ENCODE results near the gene ZNF280B.
"Not testable (repeated sequence)": the region's sequence is repeated elsewhere in the genome, so short reads cannot be mapped to it uniquely, and the experiment has no call there.

ZNF280B gene

GRCh38 chr22:22534604-22535415, 26.3 kb upstream of the ZNF280B start:
- DNase-seq (ENCODE audit: low read depth, low spot score), result no peak

DNA sequence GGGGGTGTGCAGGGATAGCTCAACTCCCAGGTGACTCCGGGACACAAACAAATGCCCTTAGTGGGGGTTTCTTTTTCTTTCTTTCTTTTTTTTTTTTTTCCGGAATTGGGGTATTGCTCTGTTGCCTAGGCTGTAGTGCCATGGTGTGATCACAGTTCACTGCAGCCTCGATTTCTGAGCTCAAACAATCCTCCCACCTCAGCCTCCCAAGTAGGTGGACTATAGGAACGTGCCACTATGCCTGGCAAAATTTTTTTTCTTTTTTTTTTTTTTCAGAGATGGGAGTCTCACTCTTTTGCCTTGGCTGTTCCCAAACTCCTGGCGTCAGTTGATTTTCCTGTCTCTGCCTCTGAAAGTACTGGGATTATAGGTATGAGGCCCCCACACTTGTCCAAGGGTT, 25.3 kb upstream of the ZNF280B start:
- no peak for DNase-seq (ENCODE audit: low read depth, low spot score)

DNA sequence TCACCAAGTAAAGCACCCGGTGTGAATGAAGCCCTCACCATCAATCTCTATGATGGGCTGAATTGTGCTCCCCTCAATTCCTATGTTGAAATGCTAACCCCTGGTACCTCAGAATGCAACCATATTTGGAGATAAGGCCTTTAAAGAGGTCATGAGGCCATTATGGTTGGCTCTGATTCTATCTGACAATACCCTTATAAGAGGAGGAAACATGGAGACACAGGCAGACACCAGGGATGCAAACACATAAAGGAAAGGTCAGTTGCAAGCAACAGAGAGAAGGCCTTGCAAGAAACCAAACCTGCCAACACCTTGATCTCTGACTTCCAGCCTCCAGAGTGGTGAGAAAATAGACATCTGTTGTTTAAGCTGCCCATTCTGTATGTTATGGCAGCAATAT, 24.9 kb upstream of the ZNF280B start:
- no peak for DNase-seq (ENCODE audit: low read depth, low spot score)

- not testable (repeated sequence) for DNase-seq (ENCODE audit: low read depth, low spot score)
Measured at GRCh38 chr22:22532547-22533071, 24.1 kb upstream of the ZNF280B start.

DNA sequence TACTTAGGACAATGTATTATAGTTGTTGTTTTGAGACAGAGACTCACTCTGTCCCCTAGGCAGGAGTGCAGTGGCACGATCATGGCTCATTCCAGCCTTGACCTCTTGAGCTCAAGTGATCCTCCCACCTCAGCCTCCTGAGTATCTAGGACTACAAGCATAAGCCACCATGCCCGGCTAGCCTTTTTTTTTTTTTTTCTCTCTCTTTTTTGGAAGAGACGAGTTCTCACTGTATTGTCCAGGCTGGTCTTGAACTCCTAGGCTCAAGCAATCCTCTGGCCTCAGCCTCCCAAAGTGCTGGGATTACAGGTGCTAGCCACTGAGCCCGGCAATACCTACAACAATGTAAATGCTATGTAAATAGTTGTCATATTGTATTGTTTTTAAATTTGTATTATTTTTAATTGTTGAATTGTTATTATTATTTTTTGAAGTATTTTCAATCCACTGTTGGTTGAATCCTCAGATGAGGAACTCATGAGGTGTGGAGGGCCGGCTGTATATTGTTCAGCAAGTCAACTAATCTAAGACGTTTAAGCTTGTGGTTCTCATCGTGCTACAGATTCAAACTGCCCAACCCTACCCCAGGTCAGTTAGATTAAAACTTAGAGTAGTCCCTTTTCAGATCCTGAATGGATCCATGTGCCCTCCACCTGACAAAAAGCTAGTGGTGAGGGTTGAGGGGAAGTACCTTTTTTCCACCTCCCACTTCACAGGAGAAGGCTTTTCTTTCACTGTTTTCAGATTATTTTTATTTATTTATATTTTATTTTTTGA, 23.4 kb upstream of the ZNF280B start:
- no peak for DNase-seq (ENCODE audit: low read depth, low spot score)

GRCh38 chr22:22528780-22529179, 20.2 kb upstream of the ZNF280B start:
- DNase-seq (ENCODE audit: low read depth, low spot score), result no peak

DNA sequence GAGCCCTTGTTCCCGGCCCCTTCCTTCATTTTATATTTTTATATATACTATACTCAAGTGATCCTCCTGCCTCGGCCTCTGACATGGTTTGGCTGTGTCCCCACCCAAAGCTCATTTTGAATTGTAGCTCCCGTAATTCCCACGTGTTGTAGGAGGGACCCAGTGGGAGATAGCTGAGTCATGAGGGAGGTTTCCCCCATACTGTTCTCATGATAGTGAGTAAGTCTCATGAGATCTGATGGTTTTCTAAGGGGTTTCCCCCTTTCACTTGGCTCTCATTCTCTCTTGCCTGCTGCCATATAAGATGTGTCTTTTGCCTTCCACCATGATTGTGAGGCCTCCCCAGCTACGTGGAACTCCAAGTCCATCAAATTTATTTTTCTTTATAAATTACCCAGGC, 18.8 kb upstream of the ZNF280B start:
- DNase-seq (ENCODE audit: low read depth, low spot score), result no peak

- DNase-seq (ENCODE audit: low read depth, low spot score), result no peak
Measured at GRCh38 chr22:22526125-22526912, 17.8 kb upstream of the ZNF280B start.

GRCh38 chr22:22523494-22523893, 15.0 kb upstream of the ZNF280B start:
- no peak for DNase-seq (ENCODE audit: low read depth, low spot score)

DNA sequence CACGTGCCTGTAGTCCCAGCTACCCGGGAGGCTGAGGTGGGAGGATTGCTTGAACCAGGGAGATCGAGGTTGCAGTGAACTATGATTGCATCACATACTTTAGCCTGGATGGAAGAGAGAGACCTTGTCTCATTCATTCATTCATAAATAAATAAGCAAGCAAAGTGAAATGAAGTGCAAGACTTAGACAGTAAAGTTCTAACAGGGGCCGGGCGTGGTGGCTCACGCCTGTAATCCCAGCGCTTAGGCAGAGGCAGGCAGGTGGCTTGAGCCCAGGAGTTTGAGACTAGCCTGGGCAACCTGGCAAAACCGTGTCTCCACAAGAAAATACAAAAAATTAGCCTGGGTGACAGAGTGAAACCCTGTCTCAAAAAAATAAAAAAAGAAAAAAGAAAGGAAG, 13.1 kb upstream of the ZNF280B start:
- no peak for DNase-seq (ENCODE audit: low read depth, low spot score)

DNA sequence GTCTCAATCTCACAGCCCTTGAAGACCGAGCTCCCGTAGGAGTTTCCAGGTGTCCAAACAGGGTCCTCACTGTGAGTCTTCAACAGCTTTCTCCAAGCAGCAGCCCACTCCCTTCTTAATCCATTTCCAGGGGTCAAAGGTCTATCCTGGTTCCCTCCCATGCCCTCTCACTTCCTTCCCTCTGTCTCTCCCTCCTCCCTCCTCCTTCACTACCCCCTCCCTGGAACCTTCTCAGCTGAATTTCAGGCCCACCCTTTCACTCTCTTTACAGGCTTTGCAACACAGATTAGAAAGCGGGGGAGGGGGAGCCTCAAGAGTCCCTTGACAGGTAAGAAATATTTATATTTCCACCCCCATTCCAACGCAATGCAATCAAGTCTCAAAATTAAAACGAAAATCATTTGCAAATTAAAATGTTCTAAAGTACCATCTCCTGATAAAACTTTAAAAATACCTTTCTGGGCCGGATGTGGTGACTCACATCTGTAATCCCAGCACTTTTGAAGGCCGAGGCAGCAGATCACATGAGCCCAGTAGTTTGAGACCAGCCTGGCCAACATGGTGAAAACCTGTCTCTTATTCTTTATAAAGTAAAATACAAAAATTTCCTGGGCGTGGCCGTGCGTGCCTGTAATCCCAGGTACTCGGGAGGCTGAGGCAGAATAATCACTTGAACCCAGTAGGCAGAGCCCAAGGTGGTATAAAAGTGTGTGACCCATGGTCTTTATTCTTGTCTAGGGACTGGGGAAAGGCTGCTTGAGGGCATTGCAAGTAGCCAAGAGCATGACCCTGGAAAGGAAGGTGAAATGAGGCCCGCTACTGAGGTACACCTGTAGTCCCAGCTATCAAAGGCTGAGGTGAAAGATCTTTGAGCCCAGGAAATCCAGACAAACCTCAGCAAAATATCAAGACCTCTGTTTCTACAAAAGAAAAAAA, 12.4 kb upstream of the ZNF280B start:
- no peak for DNase-seq (ENCODE audit: low read depth, low spot score)

DNA sequence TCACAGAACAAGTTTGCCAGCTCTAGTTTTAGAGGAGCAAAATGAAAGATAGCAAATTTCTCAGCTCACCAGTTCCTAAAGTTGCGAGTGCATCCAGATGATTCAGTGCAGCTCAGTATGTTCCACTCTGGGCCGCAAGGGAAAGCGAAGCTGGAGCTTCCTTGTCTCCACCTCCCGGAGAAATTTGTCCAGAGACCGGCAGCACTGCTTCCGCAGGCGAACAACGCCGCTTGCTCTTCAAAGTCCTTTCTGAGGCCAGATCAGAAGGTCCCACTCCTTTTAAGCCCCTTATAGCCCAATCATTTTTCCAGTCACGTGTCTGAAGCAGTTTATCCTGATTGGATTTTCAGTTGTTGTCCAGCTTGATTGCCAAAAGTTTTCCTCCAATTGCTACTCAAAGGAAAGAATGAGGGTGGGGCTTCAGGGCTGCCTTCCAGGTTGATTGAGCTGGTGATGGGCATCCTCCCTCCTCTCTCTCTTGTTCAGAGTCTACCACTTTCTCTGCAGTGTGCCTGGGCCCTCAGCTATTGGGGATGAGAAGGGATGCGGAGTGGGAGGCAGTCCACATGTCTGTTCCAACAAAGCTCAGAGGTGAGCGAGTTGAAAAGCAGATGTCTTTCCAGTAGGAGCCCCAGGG, 11.6 kb upstream of the ZNF280B start, which contains the start of gene ZNF280A:
TSS of gene ZNF280A (minus strand) at position 251 of the 637 bp plus-strand sequence. CDS start 4,640 bp downstream, outside the sequence.
- DNase-seq (ENCODE audit: low read depth, low spot score), result no peak

DNA sequence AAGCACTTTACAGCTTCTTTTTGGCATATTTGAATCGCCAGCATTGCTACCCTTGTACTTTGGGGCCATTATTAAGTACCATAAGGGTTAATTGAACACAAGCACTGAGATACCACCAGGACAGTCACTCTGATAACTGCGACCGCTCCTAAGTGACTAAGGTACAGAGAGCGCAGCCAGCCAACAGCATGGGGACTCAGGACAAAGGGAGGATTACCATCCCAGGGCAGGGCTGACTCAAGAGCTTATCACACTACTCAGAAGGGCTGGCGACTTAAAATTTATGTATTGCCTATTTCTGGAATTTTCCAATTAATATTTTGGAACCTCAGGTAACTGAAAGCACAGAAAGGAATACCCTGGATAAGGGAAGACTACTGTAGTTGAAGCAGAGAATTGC, 11.0 kb upstream of the ZNF280B start:
- no peak for DNase-seq (ENCODE audit: low read depth, low spot score)

- no peak for DNase-seq (ENCODE audit: low read depth, low spot score)
Measured at GRCh38 chr22:22516992-22517391, 8.4 kb upstream of the ZNF280B start.

DNA sequence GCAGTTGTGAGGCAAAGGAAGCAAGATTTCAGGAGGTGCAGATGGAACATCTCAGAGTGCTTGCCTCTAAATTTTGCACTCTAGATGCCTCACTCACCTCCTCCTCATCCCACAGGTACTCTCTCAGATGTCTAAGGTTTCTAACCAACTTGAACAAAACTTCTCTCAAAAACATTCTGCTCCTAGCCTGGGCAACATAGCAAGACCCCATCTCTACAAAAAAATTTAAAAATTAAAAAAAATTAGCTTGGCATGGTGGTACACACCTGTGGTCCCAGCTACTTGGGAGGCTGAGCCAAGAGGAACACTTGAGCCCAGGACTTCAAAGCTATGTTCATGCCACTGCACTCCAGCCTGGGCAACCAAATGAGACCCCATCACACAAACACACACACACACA, 7.3 kb upstream of the ZNF280B start:
- no peak for DNase-seq (ENCODE audit: low read depth, low spot score)

DNA sequence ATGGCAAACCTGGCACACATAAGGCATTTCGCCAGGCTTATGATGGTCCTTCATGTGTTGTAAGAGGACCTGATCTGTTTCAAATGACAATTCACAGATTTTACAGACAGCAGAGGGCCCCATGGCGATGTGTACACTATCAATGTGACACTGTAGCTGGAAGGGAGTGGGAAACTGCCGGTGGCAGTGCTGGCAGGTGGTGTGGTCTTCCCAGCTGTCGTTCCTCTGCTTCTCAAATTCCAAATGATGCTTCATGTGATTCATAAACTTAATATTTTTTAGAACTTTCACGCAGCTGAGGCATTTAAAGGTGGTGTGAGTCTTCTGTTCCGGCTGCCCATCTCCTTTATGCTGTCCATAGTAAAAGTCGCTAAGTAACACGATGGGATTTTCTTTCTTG, 5.9 kb upstream of the ZNF280B start:
- not testable (repeated sequence) for DNase-seq (ENCODE audit: low read depth, low spot score)

- no peak for DNase-seq (ENCODE audit: low read depth, low spot score)
Measured at GRCh38 chr22:22513619-22514018, 5.1 kb upstream of the ZNF280B start.

- no peak for DNase-seq (ENCODE audit: low read depth, low spot score)
Measured at GRCh38 chr22:22512951-22513350, 4.4 kb upstream of the ZNF280B start.

GRCh38 chr22:22510833-22511232, 2.3 kb upstream of the ZNF280B start:
- DNase-seq (ENCODE audit: low read depth, low spot score), result not testable (repeated sequence)

GRCh38 chr22:22509912-22510311, 1.4 kb upstream of the ZNF280B start:
- DNase-seq (ENCODE audit: low read depth, low spot score), result not testable (repeated sequence)

Measured in astrocyte of the hippocampus (primary cell).